NCI-H69 (cell line): ENCODE results near the gene AGAP1.
A peak's percentile ranks its signal among the peaks of the same experiment; 100 is the strongest.

ENCODE experiments used
- DNase-seq: peaks from one replicate; lab custom pipeline; 2025; lab: John Stamatoyannopoulos, UW

Gene AGAP1

DNA sequence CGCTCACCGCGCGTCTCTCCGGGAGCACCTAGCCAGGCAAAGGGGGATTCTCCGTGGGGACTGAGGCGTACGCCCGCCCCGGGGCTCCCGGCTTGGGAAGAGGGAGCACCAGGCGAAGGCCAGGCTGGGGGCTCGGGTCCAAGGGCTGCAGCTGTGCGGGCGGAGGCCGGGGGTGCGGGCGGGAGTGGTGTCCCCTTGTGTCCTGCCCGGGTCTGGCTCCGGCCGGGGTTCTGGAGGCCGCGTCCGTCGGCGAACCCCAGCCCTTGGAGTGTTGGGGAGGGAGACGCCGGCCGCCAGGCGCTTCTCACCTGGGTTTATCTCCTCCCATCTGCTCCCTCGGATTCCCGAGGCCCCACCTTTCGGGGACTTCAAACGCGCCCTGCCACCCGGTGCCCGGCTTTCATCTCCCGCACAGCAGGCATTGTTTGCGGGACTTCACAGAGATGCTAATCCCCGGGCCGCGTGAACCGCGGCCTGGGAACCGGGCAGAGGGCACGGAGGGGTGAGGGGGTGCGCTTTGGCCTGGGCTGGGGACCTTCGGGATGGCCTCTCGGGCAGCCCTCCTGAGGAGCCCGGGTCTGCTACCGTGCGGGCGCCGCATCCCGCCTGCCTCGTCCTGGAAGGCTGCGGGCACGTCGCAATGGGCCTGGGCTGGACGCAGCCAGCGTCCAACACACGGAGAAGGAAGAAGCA is 679.3 kb downstream of the AGAP1 start:
- DNase-seq: no peak

DNA sequence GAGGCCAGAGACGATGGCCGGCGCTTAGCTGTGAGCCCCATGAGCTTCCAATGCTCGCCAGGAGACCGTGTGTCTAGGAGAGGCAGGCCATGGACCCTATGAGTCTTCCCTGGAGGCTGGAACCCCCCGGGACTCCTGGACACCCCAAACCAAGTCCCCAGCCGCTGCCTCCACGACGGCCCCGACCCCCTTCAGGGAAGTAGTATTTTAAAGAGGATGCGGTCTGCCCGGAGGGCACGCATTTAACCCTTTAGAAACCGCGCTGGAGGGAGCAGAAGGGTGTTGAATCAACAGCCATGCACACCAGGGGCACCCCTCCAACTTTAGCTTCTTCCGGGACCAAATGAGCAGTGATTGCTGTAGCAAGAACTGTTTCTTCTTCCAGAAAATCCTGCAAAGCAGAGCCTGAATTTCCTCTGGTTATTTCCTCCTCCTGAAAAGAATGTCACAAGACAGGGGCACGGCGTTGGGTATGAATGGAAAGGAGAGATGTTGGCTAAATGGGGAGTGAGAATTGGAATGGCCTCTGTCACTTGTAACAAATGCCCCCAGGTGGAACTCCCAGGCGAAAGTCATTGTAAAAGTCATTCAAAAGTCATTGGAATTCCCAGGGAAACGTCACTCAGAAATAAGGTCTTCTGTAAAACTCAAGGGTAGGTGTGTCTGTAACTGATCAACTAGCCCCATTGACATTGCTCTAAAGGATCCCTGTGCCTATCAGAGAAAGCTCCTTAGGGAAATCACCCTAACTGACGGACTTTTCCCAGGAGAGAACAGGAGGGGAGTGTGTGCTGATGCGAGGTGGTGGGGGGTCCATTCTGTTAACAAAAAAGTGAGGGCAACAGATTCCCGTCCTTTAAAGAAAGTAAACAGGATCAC is 680.1 kb downstream of the AGAP1 start:
- no peak for DNase-seq

DNA sequence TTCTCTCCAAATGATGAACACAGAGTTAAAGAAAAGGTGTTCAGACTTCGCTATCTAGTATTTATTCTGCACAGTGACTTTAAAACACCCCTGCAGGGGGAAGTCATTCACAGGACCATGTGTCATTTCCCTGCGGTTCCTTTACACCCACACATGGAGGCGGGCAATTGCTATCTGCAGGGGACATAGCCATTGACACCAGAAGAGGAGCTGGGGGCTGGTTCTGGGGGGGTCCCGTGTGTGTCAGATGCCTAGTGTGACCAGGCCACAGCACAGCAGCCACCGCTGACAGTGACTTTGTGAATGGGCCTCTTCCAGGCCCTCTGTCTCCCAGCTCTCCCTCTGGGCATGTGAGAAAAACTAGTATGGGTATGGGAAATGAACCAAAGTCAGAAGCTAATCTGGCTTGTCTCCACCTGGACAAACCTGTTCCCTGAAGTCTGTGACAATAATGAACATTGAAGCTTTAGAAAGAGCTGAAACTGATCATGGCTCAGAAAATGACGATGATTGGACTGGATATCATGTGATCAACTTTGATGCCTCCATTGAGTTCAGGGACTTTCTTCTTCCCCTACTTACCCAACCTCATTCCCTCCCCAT is 681.8 kb downstream of the AGAP1 start:
- DNase-seq: no peak

DNA sequence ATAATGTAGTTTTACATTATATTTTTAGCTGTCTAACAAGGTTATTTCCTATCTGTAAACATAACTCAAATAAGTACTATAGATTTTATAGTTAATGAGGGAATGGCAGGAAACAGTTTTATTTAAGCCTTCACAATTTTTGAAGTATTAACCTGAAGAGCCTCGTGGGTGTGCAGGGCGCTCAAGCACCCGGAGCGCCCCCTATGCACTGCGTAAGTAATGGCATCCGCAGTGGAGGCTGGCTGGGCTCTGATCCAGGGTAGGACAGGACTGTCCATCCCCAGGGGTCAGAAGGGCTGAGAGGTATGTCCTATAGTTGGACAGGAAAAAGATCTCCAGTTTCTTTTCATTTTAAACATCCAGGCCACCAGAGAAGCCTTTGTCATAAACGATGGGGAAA is 682.6 kb downstream of the AGAP1 start:
- DNase-seq: peak; percentile 29

GRCh38 chr2:236176951-236177350 is 683.1 kb downstream of the AGAP1 start:
- no peak for DNase-seq

- peak; percentile 5 for DNase-seq
Measured at GRCh38 chr2:236177604-236177966, 683.7 kb downstream of the AGAP1 start.

- DNase-seq: peak; percentile 68
Measured at GRCh38 chr2:236177967-236178889, 684.4 kb downstream of the AGAP1 start.

- DNase-seq: peak; percentile 46
Measured at GRCh38 chr2:236178890-236179235, 685.0 kb downstream of the AGAP1 start.

GRCh38 chr2:236179236-236180075 is 685.6 kb downstream of the AGAP1 start:
- DNase-seq: peak; percentile 46

DNA sequence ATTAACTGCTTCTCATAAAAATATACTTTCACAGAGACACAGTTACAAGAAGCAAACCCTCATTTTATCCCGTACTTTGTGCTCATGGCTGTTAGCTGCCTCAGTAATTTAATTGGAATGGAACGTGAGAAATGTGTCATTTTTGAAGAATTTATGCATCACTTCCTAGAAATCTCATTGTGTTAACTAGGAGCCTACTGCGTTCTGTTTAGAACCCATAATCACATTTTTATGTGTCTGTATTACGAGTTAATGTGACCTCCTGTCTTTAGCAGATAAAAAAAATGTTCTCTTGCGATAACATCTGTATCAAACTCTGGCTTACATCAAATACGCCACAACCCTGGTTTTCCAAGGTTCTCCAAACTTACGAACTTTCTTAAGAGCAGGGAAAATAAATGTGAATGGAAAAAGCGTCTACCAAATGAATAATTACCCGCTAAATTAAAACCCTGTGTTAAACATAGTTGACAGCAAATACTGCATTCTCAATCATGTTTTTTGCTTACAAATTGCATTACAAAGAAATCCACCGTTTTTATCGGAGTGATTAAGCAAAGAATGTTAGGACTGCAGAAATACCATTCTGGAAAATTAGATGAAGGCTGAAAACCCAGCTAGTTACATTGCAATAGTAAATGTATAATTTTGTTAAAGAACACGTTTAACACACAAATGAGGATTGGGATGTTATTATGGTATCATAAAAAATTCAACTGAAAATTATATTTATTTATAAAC is 686.4 kb downstream of the AGAP1 start:
- no peak for DNase-seq

GRCh38 chr2:236180831-236181453 is 687.1 kb downstream of the AGAP1 start:
- DNase-seq: peak; percentile 67
